Natural killer cell (primary cell): Measurements from ENCODE around the gene NCOA1. TPM values are rescaled to one million over a fixed set of nuclear protein-coding genes. Genes with fewer than 3 reads are reported as not detected.
A peak's percentile ranks its signal among the peaks of the same experiment; 100 is the strongest.

Experiments
- ATAC-seq, 3 donors: fragments of 150-1000 bp in 2 of 3; fragments of 200-7000 bp in 1 of 3; cut with Tn5 transposase; 1 replicate in 1 of 3; 2 replicates in 2 of 3; pipeline ENCODE4 v1.10.0; 2021; ENCODE audit warnings: mild to moderate bottlenecking in 2 of 3, moderate library complexity in 2 of 3
- DNase-seq, 2 donors: peaks; one replicate each; pipeline versions ENCODE4 v3.0.0 to v3.0.0-alpha.2; 2013 to 2021; ENCODE audit warnings: mixed read lengths in 1 of 2
- H3K27ac ChIP-seq: one replicate; pipeline ENCODE4 v1.5.1; 2013; ENCODE audit warnings: mild to moderate bottlenecking, low read length
- H3K27me3 ChIP-seq: one replicate; pipeline ENCODE4 v1.6.1; 2013; ENCODE audit warnings: low read length; ENCODE audit not compliant: control insufficient read depth, insufficient read depth
- H3K36me3 ChIP-seq: one replicate; pipeline ENCODE4 v1.6.1; 2013; ENCODE audit warnings: low read length; ENCODE audit not compliant: control insufficient read depth, insufficient read depth
- H3K4me1 ChIP-seq: one replicate; pipeline ENCODE4 v1.6.1; 2013; ENCODE audit warnings: low read length; ENCODE audit not compliant: control insufficient read depth, insufficient read depth
- H3K4me3 ChIP-seq: one replicate; pipeline ENCODE4 v1.5.1; 2013; ENCODE audit warnings: low read length
- H3K9me3 ChIP-seq: one replicate; pipeline ENCODE4 v1.6.1; 2013; ENCODE audit warnings: low read length; ENCODE audit not compliant: control insufficient read depth, insufficient read depth
- H3K27ac Mint-ChIP-seq, 2 donors: one replicate each; pipeline ENCODE4 v1.8.0; 2022; ENCODE audit warnings: mild to moderate bottlenecking in 2 of 2, mixed read lengths in 2 of 2, moderate library complexity in 1 of 2
- H3K27me3 Mint-ChIP-seq, 2 donors: one replicate each; pipeline ENCODE4 v1.8.0; 2022; ENCODE audit warnings: low read depth in 2 of 2, mixed read lengths in 2 of 2
- H3K36me3 Mint-ChIP-seq: one replicate; pipeline ENCODE4 v1.8.0; 2022; ENCODE audit warnings: mixed read lengths
- H3K4me1 Mint-ChIP-seq, 2 donors: one replicate each; pipeline ENCODE4 v1.8.0; 2022; ENCODE audit warnings: mixed read lengths in 2 of 2
- H3K4me3 Mint-ChIP-seq: one replicate; pipeline ENCODE4 v1.8.0; 2022; ENCODE audit warnings: mild to moderate bottlenecking, moderate library complexity, mixed read lengths
- H3K9me3 Mint-ChIP-seq, 2 donors: one replicate each; pipeline ENCODE4 v1.8.0; 2022; ENCODE audit warnings: mixed read lengths in 2 of 2
- WGBS: methylation state at CpG from one replicate; pipeline ENCODE4 v1.1.7; 2013; ENCODE audit warnings: missing lambda C conversion rate; ENCODE audit not compliant: insufficient coverage; 5-methylcytosine and 5-hydroxymethylcytosine counted together
- intact Hi-C: fragments of 100-400 bp; cut with micrococcal nuclease; formaldehyde crosslinking; loops from one replicate; pipeline ENCODE4 v1.14.2; 2022
- total RNA-seq, 4 donors: library from RNA; stranded (reverse); fragments of 120-200 nt in 1 of 4; gene quantifications; one replicate each; pipeline versions ENCODE4 v1.2.3 to v1.2.4, GENCODE V29; 2013 to 2022
- TF ChIP-seq, protein P1 (sequence below): fragments of 200-600 bp; IDR thresholded peaks from one replicate; pipeline ENCODE4 v1.8.0; 2022; ENCODE audit warnings: antibody characterized with exemption

Gene NCOA1
- total RNA-seq, 3 donors from 2014 or later (not counting 1 experiment from before 2014, with no cell fraction given), result 122 to 149 (median 124) TPM

DNA sequence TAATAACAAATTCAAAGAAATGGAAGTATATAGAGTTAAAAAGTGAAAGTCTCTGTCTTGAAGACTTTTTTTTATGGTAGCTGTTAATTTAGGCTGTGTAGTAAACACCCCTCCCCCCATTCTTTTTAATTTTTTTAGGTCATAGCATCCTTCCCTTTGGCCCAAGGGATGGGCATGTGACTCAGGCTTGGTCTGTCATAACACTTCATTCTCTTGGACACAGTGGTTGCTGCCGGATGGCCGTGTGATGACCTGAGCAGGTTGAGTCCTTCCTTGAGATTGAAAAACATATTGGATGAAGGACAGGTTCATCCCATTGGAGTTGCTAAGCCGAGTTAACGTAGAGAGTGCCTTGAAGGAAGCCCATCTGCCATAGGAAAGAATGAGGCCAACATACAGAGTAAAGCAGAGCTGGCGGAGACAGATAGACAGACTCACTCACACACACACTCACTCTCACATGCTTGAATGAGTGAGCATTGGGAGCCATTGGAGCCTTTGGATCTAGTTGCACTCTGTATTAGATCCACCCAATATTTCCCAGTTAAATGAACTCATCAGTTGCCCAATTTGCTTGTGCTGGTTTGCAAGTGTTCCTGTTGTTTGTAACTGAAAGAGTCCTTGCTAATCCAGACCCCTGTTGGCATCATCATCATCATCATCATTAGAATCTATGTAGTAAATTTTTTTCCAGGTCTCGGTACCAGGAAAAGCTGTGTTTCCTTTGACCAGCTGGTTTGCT is 14.7 kb downstream of the NCOA1 start:
- H3K27me3 Mint-ChIP-seq, result no peaks in the 10 kb centered on the region
- no peaks in the 10 kb centered on the region for H3K36me3 Mint-ChIP-seq
- no peaks in the 10 kb centered on the region for H3K27me3 ChIP-seq
- H3K4me1 Mint-ChIP-seq, result peaks cover 79 to 81% of the 10 kb centered on the region in 2 donors
- no peak overlapping the region for H3K4me3 ChIP-seq
- no peak overlapping the region for H3K4me3 Mint-ChIP-seq
- no peaks in the 10 kb centered on the region for H3K4me1 ChIP-seq
- TF ChIP-seq, protein P1, sequence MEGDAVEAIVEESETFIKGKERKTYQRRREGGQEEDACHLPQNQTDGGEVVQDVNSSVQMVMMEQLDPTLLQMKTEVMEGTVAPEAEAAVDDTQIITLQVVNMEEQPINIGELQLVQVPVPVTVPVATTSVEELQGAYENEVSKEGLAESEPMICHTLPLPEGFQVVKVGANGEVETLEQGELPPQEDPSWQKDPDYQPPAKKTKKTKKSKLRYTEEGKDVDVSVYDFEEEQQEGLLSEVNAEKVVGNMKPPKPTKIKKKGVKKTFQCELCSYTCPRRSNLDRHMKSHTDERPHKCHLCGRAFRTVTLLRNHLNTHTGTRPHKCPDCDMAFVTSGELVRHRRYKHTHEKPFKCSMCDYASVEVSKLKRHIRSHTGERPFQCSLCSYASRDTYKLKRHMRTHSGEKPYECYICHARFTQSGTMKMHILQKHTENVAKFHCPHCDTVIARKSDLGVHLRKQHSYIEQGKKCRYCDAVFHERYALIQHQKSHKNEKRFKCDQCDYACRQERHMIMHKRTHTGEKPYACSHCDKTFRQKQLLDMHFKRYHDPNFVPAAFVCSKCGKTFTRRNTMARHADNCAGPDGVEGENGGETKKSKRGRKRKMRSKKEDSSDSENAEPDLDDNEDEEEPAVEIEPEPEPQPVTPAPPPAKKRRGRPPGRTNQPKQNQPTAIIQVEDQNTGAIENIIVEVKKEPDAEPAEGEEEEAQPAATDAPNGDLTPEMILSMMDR, result no peak
- no peaks in the 10 kb centered on the region for H3K9me3 ChIP-seq
- intact Hi-C loops, result no loop called here
- no peak for DNase-seq
- no peaks in the 10 kb centered on the region for H3K36me3 ChIP-seq
- no peak overlapping the region for H3K27ac Mint-ChIP-seq
- no peaks in the 10 kb centered on the region for H3K9me3 Mint-ChIP-seq
- H3K27ac ChIP-seq, result no peak overlapping the region
- 95% methylated on average over 6 of the region's 6 CpGs for WGBS
- ATAC-seq, result no peak

DNA sequence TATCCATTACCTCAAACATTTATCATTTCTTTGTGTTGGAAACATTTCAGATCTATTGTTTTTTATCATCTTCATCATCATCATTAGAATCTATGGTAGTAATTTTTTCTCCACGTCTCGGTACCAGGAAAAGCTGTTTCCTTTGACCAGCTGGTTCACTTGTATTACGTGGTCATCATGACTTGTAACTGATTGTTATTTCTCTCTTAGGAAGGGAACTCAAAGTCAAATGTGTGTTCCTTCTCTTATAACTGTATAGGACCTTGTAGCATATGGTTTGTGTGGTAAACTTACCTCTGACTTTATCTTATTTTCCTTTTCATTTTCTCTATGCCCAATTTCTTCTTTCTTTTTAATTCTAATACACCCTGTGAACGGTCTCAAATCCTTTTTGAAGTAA is 16.5 kb downstream of the NCOA1 start:
- Histone ChIP-seq H3K27ac (no peak overlapping the region), H3K4me3 (no peak overlapping the region), H3K27me3 (no peaks in the 10 kb centered on the region), H3K4me1 (no peaks in the 10 kb centered on the region), H3K36me3 (no peaks in the 10 kb centered on the region), H3K9me3 (no peaks in the 10 kb centered on the region)
- Mint-ChIP-seq H3K4me1 (peaks cover 86 to 87% of the 10 kb centered on the region in 2 donors), H3K27me3 (no peaks in the 10 kb centered on the region), H3K27ac (peak overlapping the region; percentile 57 to 59), H3K9me3 (no peaks in the 10 kb centered on the region), H3K4me3 (peak overlapping the region; percentile 9), H3K36me3 (no peaks in the 10 kb centered on the region)
- no peak for DNase-seq
- ATAC-seq, result no peak
- TF ChIP-seq, protein P1, result no peak
- 60% methylated on average over 1 of the region's 4 CpGs for WGBS
- intact Hi-C loops, result no loop called here

DNA sequence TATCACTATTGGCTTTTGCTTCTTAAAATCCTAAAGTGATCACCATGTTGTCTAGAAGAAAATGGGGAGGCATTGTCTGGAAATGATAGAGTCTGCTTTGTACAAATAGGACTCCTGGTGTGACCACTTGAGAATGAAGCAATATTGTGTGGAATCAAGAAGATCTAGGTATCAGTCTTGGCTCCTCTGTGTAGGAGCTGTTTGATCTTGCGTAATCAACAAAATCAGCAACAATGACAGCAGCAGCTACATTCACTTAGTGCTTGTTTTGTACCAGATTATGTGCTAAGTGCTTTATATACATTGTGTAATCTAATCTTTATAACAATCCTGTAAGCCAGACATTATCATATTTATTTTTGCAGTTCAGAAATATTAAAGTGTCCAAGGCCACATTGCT is 17.8 kb downstream of the NCOA1 start:
- WGBS, result no CpG with 5 or more reads among the region's 1 CpG
- DNase-seq, result no peak
- no peaks in the 10 kb centered on the region for H3K27me3 Mint-ChIP-seq
- Histone ChIP-seq H3K27me3 (no peaks in the 10 kb centered on the region), H3K4me3 (no peak overlapping the region), H3K36me3 (no peaks in the 10 kb centered on the region), H3K4me1 (no peaks in the 10 kb centered on the region), H3K9me3 (no peaks in the 10 kb centered on the region), H3K27ac (no peak overlapping the region)
- peak in 1 of 3 donors; percentile 49 for ATAC-seq
- H3K4me1 Mint-ChIP-seq, result peaks cover 86 to 88% of the 10 kb centered on the region in 2 donors
- no peaks in the 10 kb centered on the region for H3K36me3 Mint-ChIP-seq
- H3K27ac Mint-ChIP-seq, result peak overlapping the region; percentile 59 to 60
- H3K9me3 Mint-ChIP-seq, result no peaks in the 10 kb centered on the region
- intact Hi-C loops, result loop anchor here (1.0 kb wide), 1 partner anchor 8 kb away; no protein-coding TSS in a partner anchor
- no peak overlapping the region for H3K4me3 Mint-ChIP-seq
- TF ChIP-seq, protein P1, result no peak
